ENCODE data around the gene FOXD3. TPM values are rescaled to one million over a fixed set of nuclear protein-coding genes. Genes with fewer than 3 reads are reported as not detected.
"Not testable (repeated sequence)": the region's sequence is repeated elsewhere in the genome, so short reads cannot be mapped to it uniquely, and the experiment has no call there.

The FOXD3 gene
- polyA plus RNA-seq, 3 donors = 0.11 to 0.12 TPM; not detected in 1

- DNase-seq (ENCODE audit: low read depth in 3 of 3, low spot score in 2 of 3) = not testable (repeated sequence)
Observed at GRCh38 chr1:63356234-63356633, 33.9 kb downstream of the FOXD3 start.

GRCh38 chr1:63359561-63359960 is 37.2 kb downstream of the FOXD3 start:
- DNase-seq (ENCODE audit: low read depth in 3 of 3, low spot score in 2 of 3) = no peak

GRCh38 chr1:63362073-63362472 is 39.7 kb downstream of the FOXD3 start:
- no peak for DNase-seq (ENCODE audit: low read depth in 3 of 3, low spot score in 2 of 3)

GRCh38 chr1:63362578-63362977 is 40.2 kb downstream of the FOXD3 start:
- no peak for DNase-seq (ENCODE audit: low read depth in 3 of 3, low spot score in 2 of 3)

GRCh38 chr1:63363014-63363413 is 40.6 kb downstream of the FOXD3 start:
- DNase-seq (ENCODE audit: low read depth in 3 of 3, low spot score in 2 of 3) = no peak

- no peak for DNase-seq (ENCODE audit: low read depth in 3 of 3, low spot score in 2 of 3)
Observed at GRCh38 chr1:63366908-63367214, 44.5 kb downstream of the FOXD3 start.

GRCh38 chr1:63367215-63368103 is 45.1 kb downstream of the FOXD3 start, which contains the start of gene ALG6:
ALG6 (plus strand) TSS chr1:63367627; CDS start chr1:63370978, 3,351 bp downstream.
- DNase-seq (ENCODE audit: low read depth in 3 of 3, low spot score in 2 of 3) = peak; percentile 75 to 92 (median 91)

GRCh38 chr1:63368131-63368530 is 45.8 kb downstream of the FOXD3 start:
- DNase-seq (ENCODE audit: low read depth in 3 of 3, low spot score in 2 of 3) = peak in 1 of 3 donors; percentile 5

Other genes starting within 250 kb of the FOXD3 start
- 10 to 100 TPM; 23.6 to 27.3 (median 25.7) TPM for gene ALG6, start 45.1 kb downstream of the FOXD3 start, polyA plus RNA-seq (ENCODE audit: insufficient read length in 3 of 3)
- 10 to 100 TPM; 55.3 to 67.9 (median 58.5) TPM for gene ITGB3BP, start 200.7 kb downstream of the FOXD3 start, polyA plus RNA-seq (ENCODE audit: insufficient read length in 3 of 3)
- 10 to 100 TPM; 20.5 to 23.6 (median 22.0) TPM for gene EFCAB7, start 201.0 kb downstream of the FOXD3 start, polyA plus RNA-seq (ENCODE audit: insufficient read length in 3 of 3)

Data from right renal cortex interstitium (tissue), 3 donors.